GM18873 (cell line): Measurements from ENCODE around the gene KDM4C.
A peak's percentile ranks its signal among the peaks of the same experiment; 100 is the strongest.

ENCODE experiments used
- ATAC-seq: cut with Tn5 transposase; IDR thresholded peaks from one replicate; pipeline ENCODE4 v1.9.1; 2021; ENCODE audit warnings: mild to moderate bottlenecking, moderate library complexity, moderate number of reproducible peaks; ENCODE audit not compliant: unreplicated experiment, low FRiP score

Gene KDM4C

GRCh38 chr9:6845880-6846279, 88.1 kb downstream of the KDM4C start:
- no peak for ATAC-seq

GRCh38 chr9:6852243-6852963, 94.6 kb downstream of the KDM4C start:
- no peak for ATAC-seq

GRCh38 chr9:6855860-6856259, 98.1 kb downstream of the KDM4C start:
- ATAC-seq = no peak

GRCh38 chr9:6864102-6864501, 106.3 kb downstream of the KDM4C start:
- no peak for ATAC-seq

- ATAC-seq = no peak
These were observed 111.5 kb downstream of the KDM4C start for GRCh38 chr9:6869081-6869948.

- ATAC-seq = no peak
These were observed 112.4 kb downstream of the KDM4C start for GRCh38 chr9:6870149-6870548.

GRCh38 chr9:6870650-6871477, 113.1 kb downstream of the KDM4C start:
- ATAC-seq = no peak

- no peak for ATAC-seq
These were observed 116.1 kb downstream of the KDM4C start for GRCh38 chr9:6873857-6874256.

GRCh38 chr9:6876195-6876894, 118.6 kb downstream of the KDM4C start:
- ATAC-seq = no peak

- no peak for ATAC-seq
These were observed 119.9 kb downstream of the KDM4C start for GRCh38 chr9:6877671-6878161.

GRCh38 chr9:6880626-6881025, 122.9 kb downstream of the KDM4C start:
- no peak for ATAC-seq

- ATAC-seq = no peak
These were observed 126.3 kb downstream of the KDM4C start for GRCh38 chr9:6884101-6884500.

GRCh38 chr9:6884990-6885389, 127.2 kb downstream of the KDM4C start:
- no peak for ATAC-seq

GRCh38 chr9:6887051-6887450, 129.3 kb downstream of the KDM4C start:
- no peak for ATAC-seq

GRCh38 chr9:6889868-6890267, 132.1 kb downstream of the KDM4C start:
- ATAC-seq = no peak

GRCh38 chr9:6893350-6894131, 135.8 kb downstream of the KDM4C start:
- ATAC-seq = peak; percentile 21

GRCh38 chr9:6894135-6894534, 136.4 kb downstream of the KDM4C start:
- ATAC-seq = peak; percentile 97

- no peak for ATAC-seq
These were observed 138.0 kb downstream of the KDM4C start for GRCh38 chr9:6895754-6896153.

GRCh38 chr9:6896562-6896961, 138.8 kb downstream of the KDM4C start:
- no peak for ATAC-seq
